HG03066 (cell line): ENCODE results near the gene TSC22D4.

Experiments
- ATAC-seq: cut with Tn5 transposase; IDR thresholded peaks from one replicate; pipeline ENCODE4 v1.9.1; 2021; ENCODE audit warnings: low read depth; ENCODE audit not compliant: unreplicated experiment

TSC22D4 gene

GRCh38 chr7:100493476-100494264, 14.7 kb upstream of the TSC22D4 start:
- ATAC-seq, result no peak

- ATAC-seq, result no peak
Observed at GRCh38 chr7:100492738-100493475, 13.9 kb upstream of the TSC22D4 start.

DNA sequence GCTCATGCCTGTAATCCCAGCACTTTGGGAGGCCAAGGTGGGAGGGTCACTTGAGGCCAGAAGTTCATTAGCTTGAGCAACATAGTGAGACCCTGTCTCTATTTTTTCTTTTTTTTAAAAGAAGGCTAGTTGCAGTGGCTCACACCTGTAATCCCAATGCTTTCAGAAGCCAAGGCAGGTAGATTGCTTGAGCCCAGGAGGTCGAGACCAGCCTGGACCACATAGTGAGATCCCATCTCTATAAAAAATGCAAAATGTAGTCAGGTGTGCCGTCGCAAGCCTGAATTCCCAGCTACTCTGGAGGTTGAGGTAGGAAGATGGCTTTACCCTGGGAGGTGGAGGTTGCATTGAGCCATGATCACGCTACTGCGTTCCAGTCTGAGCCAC, 12.2 kb upstream of the TSC22D4 start:
- ATAC-seq, result no peak

- no peak for ATAC-seq
Observed at GRCh38 chr7:100490483-100491191, 11.6 kb upstream of the TSC22D4 start.

GRCh38 chr7:100489824-100490223, 10.8 kb upstream of the TSC22D4 start:
- ATAC-seq, result no peak

GRCh38 chr7:100489121-100489520, 10.1 kb upstream of the TSC22D4 start:
- ATAC-seq, result no peak

GRCh38 chr7:100488333-100489095, 9.5 kb upstream of the TSC22D4 start:
- no peak for ATAC-seq

GRCh38 chr7:100486753-100487446, 7.9 kb upstream of the TSC22D4 start:
- no peak for ATAC-seq

DNA sequence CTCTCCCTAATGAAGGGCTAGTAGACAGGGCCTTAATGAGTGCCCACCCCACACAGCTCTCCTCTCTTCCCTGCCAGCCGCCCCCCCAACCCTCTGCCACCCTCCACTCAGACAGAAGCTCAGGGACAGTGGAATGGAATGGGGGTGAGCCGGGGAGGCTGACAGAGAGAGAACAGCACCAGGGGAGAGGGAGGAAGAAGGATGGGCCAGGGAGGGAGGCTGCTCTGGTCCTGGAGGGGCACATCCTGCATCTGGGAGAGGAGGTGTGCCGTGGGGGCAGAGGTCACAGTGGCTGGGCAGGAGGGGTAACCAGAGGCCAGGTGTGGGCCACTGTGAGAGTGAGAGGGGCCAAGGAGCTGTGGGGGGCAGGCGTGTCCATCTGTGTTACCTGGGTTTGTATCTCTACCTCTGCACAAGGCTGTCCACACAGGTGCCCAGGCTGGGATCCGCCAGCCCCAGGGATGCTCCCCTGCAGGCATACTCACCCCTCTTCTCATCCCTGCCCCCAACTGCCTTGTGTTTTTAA, 7.2 kb upstream of the TSC22D4 start:
- ATAC-seq, result no peak

- no peak for ATAC-seq
Observed at GRCh38 chr7:100485471-100485876, 6.5 kb upstream of the TSC22D4 start.

GRCh38 chr7:100484673-100485045, 5.6 kb upstream of the TSC22D4 start:
- no peak for ATAC-seq

DNA sequence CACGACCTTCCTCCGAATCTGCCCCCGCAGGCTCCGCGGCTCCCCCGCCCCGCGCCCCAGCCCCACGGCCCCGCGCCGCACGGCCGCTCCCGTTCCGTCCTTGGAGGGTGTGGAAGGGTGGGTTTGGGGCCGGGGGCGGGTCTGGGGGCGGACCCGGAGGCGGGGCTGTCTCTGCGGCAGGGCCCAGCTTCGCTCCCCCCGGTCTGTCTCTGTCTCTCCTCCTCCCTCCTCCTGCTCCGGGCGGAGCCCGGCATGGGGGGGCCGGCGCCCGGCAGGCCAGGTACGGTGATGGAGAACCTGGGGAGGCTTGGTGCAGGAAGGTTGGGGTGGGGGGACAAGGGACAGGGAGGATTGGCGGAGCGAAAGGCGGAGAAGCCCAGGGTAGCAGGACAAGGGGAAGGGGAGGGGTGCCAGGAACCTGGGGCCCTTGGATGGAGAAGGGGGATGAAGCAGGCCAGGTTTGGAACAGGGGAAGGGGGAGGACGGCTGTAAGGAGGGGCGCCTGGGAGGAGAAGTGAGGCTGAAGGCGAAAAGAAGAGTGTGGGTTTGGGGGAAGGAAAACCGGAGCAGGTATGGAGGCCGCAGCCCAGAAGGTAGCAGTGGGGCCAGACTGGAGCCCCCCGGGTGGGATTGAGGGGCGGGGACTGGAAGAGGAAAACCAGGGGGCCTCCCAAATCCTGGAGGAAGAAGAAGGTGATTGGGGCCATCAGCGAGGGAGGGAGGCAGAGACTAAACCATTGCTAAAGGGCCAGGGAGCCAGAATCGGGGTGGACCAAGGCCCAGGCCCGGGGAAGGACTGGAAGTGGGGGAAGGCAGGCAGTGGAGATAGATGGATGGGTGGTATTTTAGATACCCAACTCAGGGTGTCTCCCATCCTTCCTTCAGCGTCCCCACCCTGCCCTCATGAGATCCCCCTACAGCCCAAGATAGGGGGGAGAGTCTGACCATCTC, 5.0 kb upstream of the TSC22D4 start, which contains the start of gene NYAP1:
Gene NYAP1, plus strand, starts transcription at position 206 of the 951 bp plus-strand sequence. CDS start 1,385 bp downstream, outside the sequence.
- no peak for ATAC-seq

- peak; percentile 47 for ATAC-seq
Observed at GRCh38 chr7:100483090-100483721, 4.2 kb upstream of the TSC22D4 start.

- ATAC-seq, result no peak
Observed at GRCh38 chr7:100482728-100483089, 3.7 kb upstream of the TSC22D4 start.

GRCh38 chr7:100481466-100481865, 2.5 kb upstream of the TSC22D4 start:
- ATAC-seq, result no peak

GRCh38 chr7:100477871-100478267, 1.1 kb downstream of the TSC22D4 start:
- ATAC-seq, result no peak

DNA sequence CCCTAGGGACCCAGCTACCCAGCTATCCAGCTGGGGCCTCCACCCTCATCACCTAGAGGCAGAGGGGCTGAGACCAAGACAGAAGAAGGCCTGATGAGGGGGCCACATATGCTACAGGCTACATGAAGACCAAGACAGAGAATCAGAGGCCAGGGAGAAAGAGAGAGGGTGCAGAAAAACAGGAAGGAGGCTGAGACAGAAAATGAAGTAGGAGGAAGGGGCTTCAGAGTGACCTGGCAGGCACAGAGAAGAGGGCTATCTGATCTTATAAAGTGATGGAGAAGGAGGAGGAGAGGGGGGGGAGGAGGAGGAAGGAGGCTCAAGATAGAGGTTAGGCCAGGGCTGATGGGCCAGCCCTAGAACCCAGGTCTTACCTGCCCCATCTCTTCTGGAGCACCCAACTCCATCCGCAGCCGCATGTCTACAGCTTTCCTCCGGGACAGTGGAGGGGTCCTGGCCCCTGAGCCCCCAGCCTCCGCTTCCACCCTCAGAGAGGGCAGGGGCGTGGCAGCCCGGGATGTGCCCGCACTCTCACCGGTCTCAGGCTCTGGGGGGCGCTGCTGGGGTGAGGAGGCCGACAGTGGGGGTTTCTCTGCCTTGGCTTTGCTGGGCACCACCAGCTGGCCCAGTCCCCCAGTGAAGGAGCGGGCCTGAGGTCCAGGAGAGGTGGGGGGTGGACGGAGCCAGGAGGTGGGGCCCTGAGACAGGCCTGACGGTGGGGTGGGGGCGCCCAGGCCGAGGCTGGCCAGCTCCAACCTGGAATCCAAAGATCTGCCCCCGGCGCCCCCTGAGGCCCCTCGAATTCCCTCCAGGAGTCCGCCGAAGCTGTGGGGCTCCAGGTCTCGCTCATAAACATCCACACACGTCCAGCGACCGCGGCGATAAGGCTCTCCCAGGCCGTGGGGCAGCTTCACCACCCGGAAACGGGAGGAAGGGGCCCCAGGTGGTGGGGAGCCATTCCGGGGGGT, 1.8 kb downstream of the TSC22D4 start:
- ATAC-seq, result no peak
